Bronchial epithelial cell (primary cell): Measurements from ENCODE around the gene IGSF9B. TPM values are rescaled to one million over a fixed set of nuclear protein-coding genes. Genes with fewer than 3 reads are reported as not detected.

Source experiments
- DNase-seq: peaks from one replicate; pipeline ENCODE4 v3.0.0-alpha.2; 2010; ENCODE audit warnings: low read depth
- FAIRE-seq: peaks from 2 replicates; lab custom pipeline; 2011; peaks lifted over from hg19 to GRCh38; lab: Jason Lieb, UNC
- H3K27me3 ChIP-seq: 2 replicates; pipeline ENCODE4 v1.5.1; 2011; ENCODE audit warnings: low read length; ENCODE audit not compliant: control insufficient read depth, insufficient read depth
- H3K36me3 ChIP-seq: 2 replicates; pipeline ENCODE4 v1.5.1; 2011; ENCODE audit warnings: low read length; ENCODE audit not compliant: control insufficient read depth, insufficient read depth
- H3K4me3 ChIP-seq: 2 replicates; pipeline ENCODE4 v1.5.1; 2011; ENCODE audit warnings: mild to moderate bottlenecking, low read depth, low read length, control low read depth
- CTCF ChIP-seq: IDR thresholded peaks from 2 replicates; pipeline ENCODE4 v1.5.1; 2011; ENCODE audit warnings: mild to moderate bottlenecking, moderate library complexity, low read length, control low read depth, inconsistent platforms; ENCODE audit not compliant: insufficient read depth, severe bottlenecking
- total RNA-seq: library from RNA; depleted of rRNA; stranded (reverse); fragments of >200 nt; gene quantifications from 2 replicates; pipeline ENCODE4 v1.2.1, GENCODE V29; 2014

The IGSF9B gene
- total RNA-seq, 1 donor from 2014 or later: under 0.01 TPM

GRCh38 chr11:133943950-133944698 is 12.6 kb downstream of the IGSF9B start:
- Histone ChIP-seq H3K27me3 (no peaks in the 10 kb centered on the region), H3K4me3 (no peak overlapping the region), H3K36me3 (no peaks in the 10 kb centered on the region)
- DNase-seq: no peak
- TF ChIP-seq CTCF: no peak
- no peak for FAIRE-seq

GRCh38 chr11:133942577-133942976 is 14.2 kb downstream of the IGSF9B start:
- DNase-seq (no peak), FAIRE-seq (no peak)
- no peaks in the 10 kb centered on the region for H3K27me3 ChIP-seq
- H3K36me3 ChIP-seq: no peaks in the 10 kb centered on the region
- TF ChIP-seq CTCF: no peak
- H3K4me3 ChIP-seq: no peak overlapping the region

- Histone ChIP-seq H3K4me3 (no peak overlapping the region), H3K27me3 (no peaks in the 10 kb centered on the region), H3K36me3 (no peaks in the 10 kb centered on the region)
- DNase-seq (no peak), FAIRE-seq (no peak)
- TF ChIP-seq CTCF: no peak
Measured at GRCh38 chr11:133941546-133941945, 15.2 kb downstream of the IGSF9B start.

GRCh38 chr11:133940034-133940433 is 16.7 kb downstream of the IGSF9B start:
- Histone ChIP-seq H3K4me3 (no peak overlapping the region), H3K27me3 (no peaks in the 10 kb centered on the region), H3K36me3 (no peaks in the 10 kb centered on the region)
- no peak for TF ChIP-seq CTCF
- FAIRE-seq (peak; percentile 62), DNase-seq (no peak)

GRCh38 chr11:133939558-133939957 is 17.2 kb downstream of the IGSF9B start:
- no peak for TF ChIP-seq CTCF
- no peak for DNase-seq
- no peaks in the 10 kb centered on the region for H3K27me3 ChIP-seq
- no peaks in the 10 kb centered on the region for H3K36me3 ChIP-seq
- FAIRE-seq: peak; percentile 55
- no peak overlapping the region for H3K4me3 ChIP-seq

GRCh38 chr11:133938166-133938565 is 18.6 kb downstream of the IGSF9B start:
- no peak for FAIRE-seq
- Histone ChIP-seq H3K27me3 (no peaks in the 10 kb centered on the region), H3K4me3 (no peak overlapping the region), H3K36me3 (no peaks in the 10 kb centered on the region)
- DNase-seq: no peak
- TF ChIP-seq CTCF: no peak
